Nephron progenitor cell (in vitro differentiated cells): Measurements from ENCODE around the gene PAX5.

Experiments
- DNase-seq: peaks from one replicate; pipeline ENCODE4 v3.0.0; 2021
- H3K27ac Mint-ChIP-seq: 2 replicates; pipeline ENCODE4 v1.8.0; 2021; ENCODE audit warnings: mild to moderate bottlenecking, moderate library complexity, mixed read lengths
- H3K27me3 Mint-ChIP-seq: 2 replicates; pipeline ENCODE4 v1.8.0; 2021; ENCODE audit warnings: mild to moderate bottlenecking, low read depth, mixed read lengths; ENCODE audit not compliant: poor library complexity
- H3K36me3 Mint-ChIP-seq: 2 replicates; pipeline ENCODE4 v1.8.0; 2021; ENCODE audit warnings: low read depth, mixed read lengths
- H3K4me1 Mint-ChIP-seq: 2 replicates; pipeline ENCODE4 v1.8.0; 2021; ENCODE audit warnings: mixed read lengths
- H3K4me3 Mint-ChIP-seq: 2 replicates; pipeline ENCODE4 v1.8.0; 2021; ENCODE audit warnings: mild to moderate bottlenecking, moderate library complexity, mixed read lengths
- H3K9me3 Mint-ChIP-seq: 2 replicates; pipeline ENCODE4 v1.8.0; 2021; ENCODE audit warnings: mild to moderate bottlenecking, moderate library complexity, mixed read lengths
- TF ChIP-seq, protein P1 (sequence below): fragments of 200-600 bp; sonication (generic); IDR thresholded peaks from 2 replicates; pipeline ENCODE4 v1.5.0; 2021; ENCODE audit warnings: antibody characterized with exemption

Gene PAX5

DNA sequence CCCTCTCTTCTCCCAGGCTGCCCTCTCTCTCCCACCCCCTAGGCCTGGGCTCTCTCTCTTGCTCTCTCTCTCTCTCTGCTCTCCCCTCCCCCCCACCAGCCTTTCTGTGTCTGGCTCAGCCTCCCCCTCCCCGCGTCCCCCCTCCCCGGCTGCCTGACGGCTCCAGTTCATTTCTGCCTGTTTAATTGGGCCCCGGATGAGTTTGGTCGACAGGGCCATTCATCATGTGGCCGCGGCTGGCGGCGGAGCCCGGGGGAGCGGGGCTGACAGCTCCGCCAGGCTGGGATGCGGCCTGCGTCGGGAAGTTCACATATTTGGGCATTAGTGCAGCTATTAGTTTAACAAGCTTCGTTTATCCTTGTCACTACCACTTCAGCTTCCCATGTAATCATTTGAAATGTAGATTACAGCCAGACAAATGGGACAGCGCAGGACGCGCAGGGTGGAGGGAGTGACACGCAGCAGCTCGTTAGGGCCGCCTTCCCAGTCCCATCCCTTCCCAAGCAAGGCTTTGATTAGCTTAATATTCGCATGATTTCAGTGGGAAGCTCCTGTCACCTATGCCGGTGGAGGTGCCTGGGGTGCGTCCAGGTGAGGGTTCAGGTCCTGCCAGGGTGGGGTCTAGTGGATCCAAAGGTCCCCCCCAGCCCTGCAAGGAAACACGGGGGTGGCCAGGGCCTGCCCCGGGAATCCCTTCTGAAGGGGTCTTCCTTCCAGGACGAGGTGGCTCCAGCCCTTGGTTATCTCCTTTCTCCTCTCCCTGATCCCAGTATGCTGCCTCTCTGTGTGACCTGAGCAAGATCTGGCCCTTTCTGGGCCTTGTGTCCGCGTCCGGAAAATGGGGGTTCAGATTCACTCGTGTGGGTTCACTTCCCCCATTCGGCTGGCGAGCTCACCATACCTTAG lies 214.8 kb downstream of the PAX5 start:
- Mint-ChIP-seq H3K27ac (peak overlapping the region; percentile 85), H3K4me3 (peak overlapping the region; percentile 75), H3K4me1 (peaks cover 90% of the 10 kb centered on the region), H3K27me3 (peaks cover 23% of the 10 kb centered on the region), H3K9me3 (no peaks in the 10 kb centered on the region), H3K36me3 (no peaks in the 10 kb centered on the region)
- TF ChIP-seq, protein P1, sequence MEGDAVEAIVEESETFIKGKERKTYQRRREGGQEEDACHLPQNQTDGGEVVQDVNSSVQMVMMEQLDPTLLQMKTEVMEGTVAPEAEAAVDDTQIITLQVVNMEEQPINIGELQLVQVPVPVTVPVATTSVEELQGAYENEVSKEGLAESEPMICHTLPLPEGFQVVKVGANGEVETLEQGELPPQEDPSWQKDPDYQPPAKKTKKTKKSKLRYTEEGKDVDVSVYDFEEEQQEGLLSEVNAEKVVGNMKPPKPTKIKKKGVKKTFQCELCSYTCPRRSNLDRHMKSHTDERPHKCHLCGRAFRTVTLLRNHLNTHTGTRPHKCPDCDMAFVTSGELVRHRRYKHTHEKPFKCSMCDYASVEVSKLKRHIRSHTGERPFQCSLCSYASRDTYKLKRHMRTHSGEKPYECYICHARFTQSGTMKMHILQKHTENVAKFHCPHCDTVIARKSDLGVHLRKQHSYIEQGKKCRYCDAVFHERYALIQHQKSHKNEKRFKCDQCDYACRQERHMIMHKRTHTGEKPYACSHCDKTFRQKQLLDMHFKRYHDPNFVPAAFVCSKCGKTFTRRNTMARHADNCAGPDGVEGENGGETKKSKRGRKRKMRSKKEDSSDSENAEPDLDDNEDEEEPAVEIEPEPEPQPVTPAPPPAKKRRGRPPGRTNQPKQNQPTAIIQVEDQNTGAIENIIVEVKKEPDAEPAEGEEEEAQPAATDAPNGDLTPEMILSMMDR, result no peak
- DNase-seq, result peak; percentile 84

DNA sequence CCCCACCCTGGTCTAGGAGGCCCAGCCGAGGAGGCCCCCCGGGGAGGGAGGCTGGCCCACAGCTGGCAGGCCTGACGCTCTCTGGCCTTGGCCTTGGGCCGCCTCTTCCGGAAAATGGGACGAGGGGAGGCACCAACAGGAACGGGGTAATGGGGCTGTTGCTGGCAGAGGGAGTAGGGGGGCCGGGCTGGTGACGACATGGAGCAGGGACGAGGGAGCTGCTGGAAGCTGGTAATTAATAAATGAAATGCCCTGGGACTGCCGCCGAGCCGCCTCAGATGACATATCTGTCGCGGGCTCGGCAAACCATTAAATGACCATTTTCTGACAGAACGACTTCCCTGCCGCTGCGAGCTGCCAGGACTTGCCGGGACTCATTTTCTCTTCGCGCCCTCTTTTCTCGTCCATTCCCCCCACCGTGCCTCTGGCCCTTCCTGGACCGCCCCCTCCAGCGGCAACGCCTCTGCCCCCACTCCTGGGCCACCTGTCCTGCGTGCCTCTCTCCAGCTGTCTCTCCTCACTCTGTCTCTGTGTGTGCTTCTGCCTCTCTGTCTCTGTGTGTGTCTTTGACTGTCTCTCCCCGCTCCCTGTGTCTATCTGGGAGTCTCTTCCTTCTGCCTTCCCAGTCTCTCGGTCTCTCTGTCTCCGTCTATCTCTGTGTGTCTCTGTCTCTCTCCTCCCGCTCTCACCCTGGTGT lies 215.7 kb downstream of the PAX5 start:
- Mint-ChIP-seq H3K4me3 (peak overlapping the region; percentile 75), H3K4me1 (peaks cover 87% of the 10 kb centered on the region), H3K36me3 (no peaks in the 10 kb centered on the region), H3K9me3 (no peaks in the 10 kb centered on the region), H3K27me3 (peaks cover 20% of the 10 kb centered on the region), H3K27ac (peak overlapping the region; percentile 85)
- DNase-seq, result no peak
- TF ChIP-seq, protein P1, result no peak

DNA sequence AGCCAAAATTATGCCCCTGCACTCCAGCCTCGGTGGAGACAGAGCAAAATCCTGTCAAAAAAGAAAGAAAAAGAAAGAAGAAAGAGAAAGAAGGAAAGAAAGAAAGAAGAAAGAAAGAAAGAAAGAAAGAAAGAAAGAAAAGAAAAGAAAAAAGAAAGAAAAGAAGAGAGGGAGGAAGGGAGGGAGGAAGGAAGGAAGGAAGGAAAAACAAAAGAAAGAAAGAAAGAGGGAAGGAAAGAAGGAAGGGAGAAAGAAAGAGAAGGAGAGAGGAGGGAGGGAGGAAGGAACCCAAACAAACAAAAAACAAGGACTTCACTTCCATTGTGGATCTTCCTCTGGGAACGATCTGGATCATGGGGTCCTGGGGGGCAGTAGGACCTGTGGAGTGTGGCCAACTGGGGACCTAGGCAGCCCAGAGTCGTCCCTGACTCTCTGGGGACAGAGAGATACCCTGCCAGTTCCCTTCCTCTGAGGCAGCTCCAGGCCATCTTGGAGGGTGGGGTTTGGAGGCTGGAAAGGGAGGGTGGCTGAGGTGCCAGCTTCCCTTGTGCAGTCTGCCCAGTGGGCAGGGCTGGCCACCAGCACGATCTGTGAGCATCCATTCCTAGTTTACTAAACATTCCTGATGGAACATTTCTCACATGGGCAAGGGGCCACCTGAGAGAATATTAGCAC lies 216.8 kb downstream of the PAX5 start:
- Mint-ChIP-seq H3K27ac (no peak overlapping the region), H3K27me3 (peaks cover 22% of the 10 kb centered on the region), H3K9me3 (peaks cover 8% of the 10 kb centered on the region), H3K4me3 (peak overlapping the region; percentile 67), H3K4me1 (peaks cover 76% of the 10 kb centered on the region), H3K36me3 (no peaks in the 10 kb centered on the region)
- TF ChIP-seq, protein P1, result no peak
- DNase-seq, result no peak

DNA sequence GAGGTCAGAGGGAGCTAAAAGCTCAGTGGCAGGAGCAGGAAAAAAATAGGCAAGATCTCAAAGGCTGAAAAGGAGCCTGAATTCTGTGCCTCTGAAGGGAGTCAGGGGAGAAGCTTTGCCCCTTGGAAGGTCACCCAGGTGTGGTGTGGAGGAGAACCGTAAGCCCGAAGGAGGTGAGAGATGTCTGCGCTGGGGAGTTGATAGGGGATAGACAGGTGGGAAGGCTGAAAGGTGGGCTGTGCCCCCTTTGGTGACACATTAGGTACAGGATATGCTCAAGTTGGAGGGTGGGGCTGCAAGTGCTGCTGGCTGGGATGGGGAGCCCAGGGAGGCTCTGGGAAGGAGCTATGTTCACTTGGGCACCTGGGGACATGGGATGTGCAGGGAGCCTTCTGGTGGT lies 217.7 kb downstream of the PAX5 start:
- H3K9me3 Mint-ChIP-seq, result peaks cover 14% of the 10 kb centered on the region
- TF ChIP-seq, protein P1, result no peak
- no peak overlapping the region for H3K27ac Mint-ChIP-seq
- H3K27me3 Mint-ChIP-seq, result peaks cover 16% of the 10 kb centered on the region
- H3K4me1 Mint-ChIP-seq, result peaks cover 67% of the 10 kb centered on the region
- DNase-seq, result no peak
- H3K4me3 Mint-ChIP-seq, result no peak overlapping the region
- no peaks in the 10 kb centered on the region for H3K36me3 Mint-ChIP-seq

DNA sequence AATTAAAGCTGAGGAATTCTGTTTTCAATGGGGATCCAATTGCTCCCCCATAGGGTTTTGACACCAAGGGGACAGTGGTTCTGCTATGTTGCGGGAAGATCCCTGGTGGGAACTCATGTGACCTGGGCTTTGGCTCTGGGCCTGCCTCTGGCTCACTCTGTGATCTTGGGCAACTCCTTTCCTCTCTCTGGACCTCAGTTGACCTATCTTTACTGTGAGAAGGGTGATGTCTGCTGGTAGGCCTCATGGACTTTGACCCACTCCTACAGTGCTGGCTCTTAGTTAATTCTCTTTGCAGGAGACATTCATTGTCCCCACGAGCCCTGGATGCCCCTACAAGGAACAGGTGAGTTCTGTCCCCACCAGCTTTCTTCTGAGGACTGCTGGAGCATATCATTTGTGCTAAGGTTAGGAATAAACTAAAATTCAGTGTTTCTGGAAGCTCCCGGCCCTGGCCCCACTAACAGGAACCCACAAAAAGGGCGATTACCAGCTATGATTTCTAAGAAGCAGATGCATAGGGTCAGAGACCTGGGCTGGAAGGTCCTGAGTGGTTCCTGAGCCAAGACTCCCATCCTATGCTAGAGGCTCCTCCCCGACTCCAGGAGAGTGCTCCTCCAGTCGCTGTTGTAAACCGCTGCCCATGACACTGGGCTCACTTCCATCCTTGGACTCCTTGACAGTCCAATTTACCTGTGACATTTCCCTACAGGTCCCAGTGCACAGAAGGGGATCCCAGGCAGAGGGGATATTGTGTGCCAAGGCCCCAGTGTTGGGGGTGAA lies 218.3 kb downstream of the PAX5 start:
- Mint-ChIP-seq H3K27ac (peak overlapping the region; percentile 37), H3K4me1 (peaks cover 61% of the 10 kb centered on the region), H3K9me3 (peaks cover 14% of the 10 kb centered on the region), H3K36me3 (no peaks in the 10 kb centered on the region), H3K27me3 (peaks cover 13% of the 10 kb centered on the region), H3K4me3 (no peak overlapping the region)
- TF ChIP-seq, protein P1, result no peak
- no peak for DNase-seq
